ENCODE measurements around the gene INPP5E.

Gene INPP5E

GRCh38 chr9:136464241-136464640, 24.6 kb upstream of the INPP5E start:
- no peak for TF ChIP-seq CTCF (conservative IDR thresholded peaks at IDR 0.05; ENCODE audit: control insufficient read depth, insufficient read depth, low read depth, low read length)
- H3K4me3 ChIP-seq (ENCODE audit: control insufficient read depth, low read depth, low read length): no peak overlapping the region
- DNase-seq (ENCODE audit: low read depth): no peak

GRCh38 chr9:136463578-136463977, 23.9 kb upstream of the INPP5E start:
- H3K4me3 ChIP-seq (ENCODE audit: control insufficient read depth, low read depth, low read length): no peak overlapping the region
- TF ChIP-seq CTCF (conservative IDR thresholded peaks at IDR 0.05; ENCODE audit: control insufficient read depth, insufficient read depth, low read depth, low read length): no peak
- DNase-seq (ENCODE audit: low read depth): no peak

- no peak for TF ChIP-seq CTCF (conservative IDR thresholded peaks at IDR 0.05; ENCODE audit: control insufficient read depth, insufficient read depth, low read depth, low read length)
- DNase-seq (ENCODE audit: low read depth): no peak
- H3K4me3 ChIP-seq (ENCODE audit: control insufficient read depth, low read depth, low read length): no peak overlapping the region
These were observed 23.0 kb upstream of the INPP5E start for GRCh38 chr9:136462664-136463063.

- no peak for TF ChIP-seq CTCF (conservative IDR thresholded peaks at IDR 0.05; ENCODE audit: control insufficient read depth, insufficient read depth, low read depth, low read length)
- no peak overlapping the region for H3K4me3 ChIP-seq (ENCODE audit: control insufficient read depth, low read depth, low read length)
- DNase-seq (ENCODE audit: low read depth): no peak
These were observed 21.2 kb upstream of the INPP5E start for GRCh38 chr9:136460772-136461325.

- no peak overlapping the region for H3K4me3 ChIP-seq (ENCODE audit: control insufficient read depth, low read depth, low read length)
- TF ChIP-seq CTCF (conservative IDR thresholded peaks at IDR 0.05; ENCODE audit: control insufficient read depth, insufficient read depth, low read depth, low read length): no peak
- DNase-seq (ENCODE audit: low read depth): no peak
These were observed 19.8 kb upstream of the INPP5E start for GRCh38 chr9:136459425-136459824.

- no peak for DNase-seq (ENCODE audit: low read depth)
- TF ChIP-seq CTCF (conservative IDR thresholded peaks at IDR 0.05; ENCODE audit: control insufficient read depth, insufficient read depth, low read depth, low read length): no peak
- no peak overlapping the region for H3K4me3 ChIP-seq (ENCODE audit: control insufficient read depth, low read depth, low read length)
These were observed 17.7 kb upstream of the INPP5E start for GRCh38 chr9:136457326-136457725.

GRCh38 chr9:136456258-136456657, 16.6 kb upstream of the INPP5E start:
- no peak overlapping the region for H3K4me3 ChIP-seq (ENCODE audit: control insufficient read depth, low read depth, low read length)
- DNase-seq (ENCODE audit: low read depth): no peak
- no peak for TF ChIP-seq CTCF (conservative IDR thresholded peaks at IDR 0.05; ENCODE audit: control insufficient read depth, insufficient read depth, low read depth, low read length)
